Peyer's patch (tissue), 4 donors: ENCODE data around the gene PCDHGB3.
"Not testable (repeated sequence)": the region's sequence is repeated elsewhere in the genome, so short reads cannot be mapped to it uniquely, and the experiment has no call there.

Source experiments
- CTCF ChIP-seq, 6 experiments: fragments of 450-650 bp in 4 of 6; fragments of 200-600 bp in 2 of 6; sonication (generic) in 1 of 6; IDR thresholded peaks; one replicate each; pipeline ENCODE4 v1.5.1; 2017 to 2019; ENCODE audit warnings: antibody characterized with exemption in 6 of 6, mild to moderate bottlenecking in 3 of 6, moderate library complexity in 1 of 6
- POLR2A ChIP-seq, 2 donors: fragments of 450-650 bp; IDR thresholded peaks; one replicate each; pipeline ENCODE4 v1.5.1; 2017; ENCODE audit warnings: antibody characterized with exemption in 2 of 2, mild to moderate bottlenecking in 2 of 2, moderate library complexity in 2 of 2

- TF ChIP-seq CTCF (IDR thresholded peaks at IDR 0.05): peak in 3 of 6 experiments; percentile 4 to 17 (median 14)
- not testable (repeated sequence) for TF ChIP-seq POLR2A (IDR thresholded peaks at IDR 0.05)
These were observed 17.7 kb downstream of the PCDHGB3 start, which contains the start of gene PCDHGB4 for GRCh38 chr5:141387557-141388311.
